ENCODE results near the gene ZRSR2.
"Not testable (repeated sequence)": the region's sequence is repeated elsewhere in the genome, so short reads cannot be mapped to it uniquely, and the experiment has no call there.

Gene ZRSR2, protein sequence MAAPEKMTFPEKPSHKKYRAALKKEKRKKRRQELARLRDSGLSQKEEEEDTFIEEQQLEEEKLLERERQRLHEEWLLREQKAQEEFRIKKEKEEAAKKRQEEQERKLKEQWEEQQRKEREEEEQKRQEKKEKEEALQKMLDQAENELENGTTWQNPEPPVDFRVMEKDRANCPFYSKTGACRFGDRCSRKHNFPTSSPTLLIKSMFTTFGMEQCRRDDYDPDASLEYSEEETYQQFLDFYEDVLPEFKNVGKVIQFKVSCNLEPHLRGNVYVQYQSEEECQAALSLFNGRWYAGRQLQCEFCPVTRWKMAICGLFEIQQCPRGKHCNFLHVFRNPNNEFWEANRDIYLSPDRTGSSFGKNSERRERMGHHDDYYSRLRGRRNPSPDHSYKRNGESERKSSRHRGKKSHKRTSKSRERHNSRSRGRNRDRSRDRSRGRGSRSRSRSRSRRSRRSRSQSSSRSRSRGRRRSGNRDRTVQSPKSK

DNA sequence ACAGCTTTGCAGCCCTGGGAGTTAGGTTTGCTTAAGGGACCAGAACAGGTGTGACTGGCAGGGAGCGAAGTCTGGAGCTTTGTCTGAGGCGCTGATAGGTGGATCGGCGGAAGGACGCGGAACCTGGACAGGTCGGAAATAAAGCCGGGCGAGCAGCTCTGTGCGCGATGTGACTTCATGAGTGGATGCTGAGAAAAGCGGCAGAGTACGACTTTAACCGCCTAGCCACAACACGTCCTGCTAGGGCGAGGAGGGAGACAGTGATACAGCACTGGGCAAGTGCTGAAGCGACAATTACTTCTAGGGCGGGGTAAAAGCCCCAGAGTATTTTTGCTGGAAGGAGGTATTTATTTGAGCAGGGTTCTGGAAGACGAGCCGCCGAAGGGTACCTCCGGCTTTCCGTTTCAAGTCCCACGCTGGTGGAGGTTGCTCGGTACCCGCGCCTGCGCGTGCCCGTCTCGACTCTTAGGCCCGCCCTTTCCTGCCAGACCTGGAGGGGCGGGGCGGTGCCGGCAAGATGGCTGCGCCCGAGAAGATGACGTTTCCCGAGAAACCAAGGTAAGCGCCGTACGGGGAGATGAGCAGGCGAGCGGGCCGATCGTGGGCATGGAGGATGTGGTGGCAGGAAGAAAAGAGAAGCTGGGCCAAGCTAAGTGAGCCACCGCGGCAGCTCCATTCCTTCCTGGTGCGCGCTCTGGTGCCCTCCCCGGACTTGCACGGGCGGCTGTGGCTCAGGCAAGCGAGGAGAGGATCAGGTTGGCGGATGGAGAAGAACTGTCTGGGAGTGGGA is at the start of gene ZRSR2:
Gene ZRSR2 (plus strand): TSS at position 506 of the 790 bp plus-strand sequence. CDS start 12 bp downstream, at position 518.
- peak; percentile 74 for DNase-seq (ENCODE audit: low spot score)

DNA sequence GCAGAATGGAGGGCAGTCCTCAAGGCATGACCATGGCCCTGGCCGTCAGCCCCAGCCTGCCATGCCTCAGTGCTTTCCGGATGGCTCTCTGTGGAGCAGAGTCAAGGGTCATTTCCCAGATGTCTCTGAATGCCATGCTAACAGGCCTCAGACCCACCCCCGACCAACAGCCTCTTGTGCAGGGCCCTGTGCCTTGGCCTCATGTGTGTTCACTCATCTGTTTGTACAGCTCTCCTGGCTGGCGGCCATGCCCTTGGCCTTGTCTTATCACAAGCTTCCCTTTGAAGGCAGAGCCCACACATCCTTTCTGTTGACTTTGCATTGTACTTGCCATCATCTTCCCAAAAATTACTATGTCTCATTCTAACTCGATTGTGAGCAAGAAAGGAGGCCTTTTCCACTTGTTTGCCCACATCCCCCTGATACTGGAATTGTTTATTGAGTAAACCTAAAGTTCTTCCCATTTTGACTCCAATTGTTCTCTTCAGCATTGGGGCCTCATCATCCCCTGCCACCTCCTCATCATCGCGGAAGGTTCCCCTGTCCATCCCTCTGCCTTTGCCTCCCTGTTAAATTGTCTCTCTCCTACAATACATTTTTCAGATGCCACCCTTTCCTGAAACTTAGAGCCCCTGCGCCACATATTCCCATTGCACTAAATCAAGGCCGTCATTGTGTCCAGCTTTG is 46.0 kb upstream of the ZRSR2 start:
- DNase-seq (ENCODE audit: low spot score) = no peak

DNA sequence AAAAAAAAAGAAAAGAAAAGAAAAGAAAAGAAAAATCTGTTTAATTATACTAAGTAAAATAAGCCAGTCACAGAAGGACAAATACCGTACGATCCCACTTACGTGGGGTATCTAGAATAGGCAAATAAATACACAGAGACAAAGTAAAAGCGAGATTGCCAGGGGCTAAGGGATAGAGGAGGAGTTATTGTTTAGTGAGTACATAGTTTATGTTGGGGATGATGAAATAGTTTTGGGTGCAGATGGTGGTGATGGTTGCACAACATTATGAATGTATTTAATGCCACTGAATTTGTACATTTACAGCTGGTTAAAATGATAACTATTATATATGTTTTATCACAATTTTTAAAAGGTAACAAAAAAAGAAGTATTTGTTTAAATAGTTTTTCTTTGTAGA is 45.1 kb upstream of the ZRSR2 start:
- DNase-seq (ENCODE audit: low spot score) = no peak

DNA sequence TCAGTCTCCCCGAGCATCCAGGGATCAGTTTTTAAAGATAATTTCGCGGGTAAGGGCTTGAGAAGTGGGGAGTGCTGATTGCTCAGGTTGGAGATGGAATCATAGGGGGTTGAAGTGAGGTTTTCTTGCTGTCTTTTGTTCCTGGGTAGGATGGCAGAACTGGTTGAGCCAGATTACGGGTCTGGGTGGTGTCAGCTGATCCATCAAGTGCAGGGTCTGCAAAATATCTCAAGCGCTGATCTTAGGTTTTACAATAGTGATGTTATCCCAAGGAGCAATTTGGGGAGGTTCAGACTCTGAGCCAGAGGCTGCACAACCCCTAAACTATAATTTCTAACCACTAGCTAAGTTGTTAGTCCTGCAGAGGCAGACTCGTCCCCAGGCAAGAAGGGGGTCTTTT is 43.6 kb upstream of the ZRSR2 start:
- DNase-seq (ENCODE audit: low spot score) = not testable (repeated sequence)

DNA sequence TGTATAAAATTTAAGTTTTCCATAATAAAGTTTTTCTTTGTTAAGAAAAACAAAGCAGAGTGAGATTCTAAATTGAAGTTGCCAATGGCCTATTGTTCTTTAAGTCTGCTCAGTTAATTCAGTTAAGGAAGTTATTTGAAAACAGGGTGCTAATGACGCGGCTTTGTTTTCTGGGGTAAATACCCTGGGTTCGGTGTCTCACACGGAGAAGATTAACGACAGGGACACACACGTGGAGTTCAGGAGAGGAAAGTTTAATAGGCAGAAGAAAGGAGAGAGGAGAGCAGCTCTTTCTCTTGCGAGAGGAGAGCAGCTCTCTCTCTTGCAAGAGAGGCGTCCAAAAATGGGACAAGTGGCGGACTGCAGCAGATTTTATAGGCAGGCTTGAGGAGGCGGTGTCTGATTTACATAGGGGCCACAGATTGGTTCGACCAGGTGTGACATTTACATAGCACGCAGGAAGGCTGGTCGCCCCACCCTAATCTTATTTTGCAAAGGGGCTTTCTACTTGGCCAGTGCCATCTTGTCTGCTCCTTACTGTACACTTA is 42.6 kb upstream of the ZRSR2 start:
- DNase-seq (ENCODE audit: low spot score) = no peak

DNA sequence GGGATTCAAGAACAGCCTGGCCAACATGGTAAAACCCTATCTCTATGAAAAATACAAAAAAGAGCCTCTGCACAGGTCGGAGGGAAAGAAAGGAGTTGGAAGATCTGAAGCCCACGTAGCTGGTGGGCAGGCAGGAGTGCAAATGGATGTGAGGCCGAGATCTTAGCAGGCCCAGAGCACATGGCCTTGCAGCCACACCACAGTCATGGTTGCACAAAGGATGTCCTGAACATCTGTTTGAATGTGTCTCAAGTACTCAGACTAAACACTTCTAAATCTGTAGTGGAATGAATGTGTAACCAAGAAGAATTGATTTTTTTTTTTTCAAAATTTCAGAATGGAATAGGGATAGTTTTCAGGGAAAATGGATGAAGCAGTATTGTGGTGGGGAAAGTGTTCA is 41.4 kb upstream of the ZRSR2 start:
- no peak for DNase-seq (ENCODE audit: low spot score)

DNA sequence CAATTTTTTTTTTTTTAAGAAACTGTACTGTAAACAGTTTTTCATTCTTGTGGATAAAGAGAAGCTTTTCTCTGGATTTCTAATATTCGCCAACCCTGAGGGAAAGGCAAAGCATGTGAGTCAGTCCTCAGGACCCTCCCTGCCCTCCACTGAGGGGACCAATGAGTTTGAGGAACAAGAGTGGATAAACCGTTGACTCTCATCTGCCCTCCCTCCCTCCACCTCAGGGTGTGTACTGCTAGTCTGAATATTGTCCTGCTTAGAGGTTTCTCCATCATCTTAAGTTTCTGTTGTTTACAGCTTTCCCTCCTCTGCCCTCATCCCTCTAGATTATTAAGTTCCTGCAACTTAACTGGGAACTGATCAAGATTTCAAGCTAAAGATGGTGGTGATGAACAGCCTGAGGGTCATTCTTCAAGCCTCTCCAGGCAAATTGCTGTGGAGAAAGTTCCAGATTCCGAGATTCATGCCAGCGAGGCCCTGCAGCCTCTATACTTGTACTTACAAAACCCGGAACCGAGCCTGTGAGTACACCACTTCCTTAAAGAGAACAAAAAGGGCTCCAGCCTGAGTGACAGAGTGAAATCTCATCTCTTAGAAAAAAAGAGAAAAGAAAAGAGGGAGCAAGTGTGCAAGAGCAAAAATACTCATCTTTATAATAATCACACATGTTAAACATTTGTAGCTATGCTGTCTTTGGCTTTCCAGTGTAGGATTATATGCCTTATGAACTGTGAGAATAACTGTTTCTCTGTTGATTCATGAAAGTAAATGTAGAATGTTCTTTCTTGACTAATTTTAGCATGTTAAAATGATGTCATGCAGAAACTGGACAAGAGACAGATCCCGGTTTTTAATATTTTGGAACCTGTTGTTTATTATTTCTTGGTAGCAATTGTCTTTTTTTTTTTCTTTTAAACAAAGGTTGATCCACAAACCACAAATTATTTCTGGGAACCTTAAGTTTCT is 40.4 kb upstream of the ZRSR2 start:
- DNase-seq (ENCODE audit: low spot score) = peak; percentile 41

DNA sequence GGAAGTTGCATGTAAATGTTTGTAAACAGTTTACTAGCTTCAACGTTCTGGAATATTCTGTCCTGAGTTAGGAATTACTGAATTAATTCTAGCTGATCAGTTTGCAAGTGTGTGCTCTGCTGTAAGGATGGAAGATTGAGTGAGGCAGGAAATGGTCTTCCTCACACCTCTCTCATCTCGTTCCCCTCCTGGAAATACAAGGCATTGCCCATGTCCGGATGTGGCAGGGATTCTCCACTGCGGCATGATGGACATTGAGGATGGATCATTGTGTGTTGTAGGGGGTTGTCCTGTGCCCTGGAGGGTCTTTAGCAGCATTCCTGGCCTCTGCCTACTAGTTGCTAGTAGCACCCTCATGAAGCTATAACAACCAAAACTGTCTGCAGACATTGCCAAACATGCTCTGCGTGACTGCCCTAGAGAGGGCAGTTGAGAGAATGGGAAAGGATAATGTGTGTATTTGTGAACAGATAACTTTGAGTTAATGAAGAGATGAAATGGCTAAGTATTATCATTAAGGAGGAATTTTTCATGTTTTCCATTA is 39.6 kb upstream of the ZRSR2 start:
- DNase-seq (ENCODE audit: low spot score) = no peak

DNA sequence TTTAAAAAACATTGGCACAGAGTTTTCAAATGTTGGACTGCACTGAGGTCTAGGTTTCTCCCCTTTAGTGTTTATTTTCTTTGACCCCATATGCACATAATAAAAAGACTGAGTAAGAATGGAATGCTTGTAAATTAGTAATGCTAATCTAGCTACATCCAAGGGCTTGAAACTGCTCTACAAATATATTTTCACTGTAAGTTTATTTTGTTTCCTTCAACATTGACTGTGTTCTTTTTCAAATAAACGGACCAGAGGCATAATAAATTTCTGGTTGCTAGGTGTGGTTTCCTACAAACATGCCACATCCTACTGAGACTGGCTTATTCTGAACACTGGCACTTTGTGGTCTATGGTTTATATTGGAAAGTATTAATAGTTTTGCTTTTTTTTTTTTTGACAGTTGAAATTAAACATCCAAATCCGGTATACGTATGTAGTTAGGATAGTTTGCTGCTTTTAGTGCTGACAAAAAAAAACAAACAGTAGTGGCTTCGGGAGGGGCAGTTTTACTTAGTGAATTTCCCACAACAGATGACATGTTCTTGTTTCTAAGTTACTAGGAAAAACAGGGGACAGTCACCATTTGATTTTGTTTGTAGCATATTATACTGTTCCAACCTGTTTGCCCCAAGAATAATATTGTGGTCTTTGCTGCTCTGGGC is 39.0 kb upstream of the ZRSR2 start:
- no peak for DNase-seq (ENCODE audit: low spot score)

DNA sequence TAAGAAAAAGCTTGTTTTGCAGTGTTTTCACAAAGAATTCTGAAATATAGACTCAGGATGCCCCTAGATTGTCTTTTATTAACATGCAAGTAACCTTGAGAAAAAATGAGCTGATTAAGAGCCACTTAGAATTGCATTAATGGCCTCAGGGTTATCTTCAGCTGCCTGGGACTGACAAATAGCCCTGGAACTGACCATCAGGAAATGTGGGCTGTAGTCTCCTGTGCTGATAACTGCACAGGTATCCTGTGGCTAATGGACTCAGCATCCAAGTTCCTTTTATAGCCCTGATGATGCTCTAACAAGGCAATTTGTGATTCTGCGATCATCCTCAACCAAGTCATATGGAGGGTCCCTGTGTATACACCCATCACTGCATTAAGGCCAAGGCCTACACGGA is 35.2 kb upstream of the ZRSR2 start:
- no peak for DNase-seq (ENCODE audit: low spot score)

DNA sequence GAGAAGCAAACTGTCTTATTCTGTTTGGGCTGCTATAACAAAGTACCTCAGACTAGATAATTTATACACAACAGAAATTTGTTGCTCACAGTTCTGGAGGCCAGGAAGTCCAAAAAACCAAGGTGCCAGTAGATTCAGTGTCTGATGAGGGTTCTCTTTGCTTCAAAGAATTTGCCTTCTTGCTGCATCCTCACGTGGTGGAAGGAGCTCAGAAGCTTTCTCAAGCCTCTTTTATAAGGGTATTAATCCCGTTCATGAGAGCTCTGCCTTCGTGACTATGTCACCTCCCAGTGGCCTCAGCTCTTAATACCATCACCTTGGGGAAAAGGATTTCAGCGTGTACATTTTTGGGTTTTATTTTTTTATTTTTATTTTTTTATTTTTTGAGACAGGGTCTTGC is 32.1 kb upstream of the ZRSR2 start:
- no peak for DNase-seq (ENCODE audit: low spot score)

DNA sequence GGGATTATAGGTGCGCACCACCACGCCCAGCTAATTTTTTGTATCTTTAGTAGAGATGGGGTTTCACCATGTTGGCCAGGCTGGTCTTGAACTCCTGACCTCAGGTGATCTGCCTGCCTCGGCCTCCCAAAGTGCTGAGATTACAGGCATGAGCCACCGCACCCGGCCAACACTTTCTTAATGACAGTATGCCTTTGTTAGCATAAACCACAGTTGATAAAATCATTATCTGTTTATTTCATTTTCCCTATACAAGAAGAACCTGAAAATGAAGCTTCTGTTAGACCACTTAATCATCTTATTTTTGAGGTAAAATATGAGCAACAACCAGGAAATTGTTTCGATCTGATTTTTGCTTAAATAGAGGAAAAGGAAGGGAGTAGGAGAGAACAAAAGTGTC is 30.4 kb upstream of the ZRSR2 start:
- DNase-seq (ENCODE audit: low spot score) = not testable (repeated sequence)

DNA sequence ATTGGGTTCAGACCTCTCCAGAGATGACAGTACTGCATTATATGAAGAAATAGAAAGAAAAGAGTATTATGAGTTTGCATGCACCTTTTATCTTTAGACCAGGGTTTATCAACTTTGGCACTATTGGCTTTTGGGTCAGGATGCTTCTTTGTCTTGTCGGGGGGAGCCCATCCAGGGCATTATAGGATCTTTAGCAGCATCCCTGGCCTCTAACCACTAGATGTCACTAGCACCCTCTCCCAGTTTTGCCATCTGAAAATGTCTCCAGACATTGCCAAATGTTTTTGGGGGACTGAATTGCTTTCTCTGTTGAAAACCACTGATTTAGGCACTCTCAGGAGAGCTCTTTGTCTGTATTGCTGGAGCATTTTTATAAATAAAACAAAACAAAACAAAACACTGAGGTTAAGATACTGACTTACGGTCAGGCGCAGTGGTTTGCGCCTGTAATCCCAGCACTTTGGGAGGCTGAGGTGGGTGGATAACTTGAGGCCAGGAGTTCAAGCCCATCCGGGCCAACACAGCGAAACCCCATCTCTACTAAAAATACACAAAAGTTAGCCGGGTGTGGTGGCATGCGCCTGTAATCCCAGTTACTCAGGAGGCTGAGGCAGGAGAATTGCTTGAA is 28.6 kb upstream of the ZRSR2 start:
- DNase-seq (ENCODE audit: low spot score) = peak; percentile 48

DNA sequence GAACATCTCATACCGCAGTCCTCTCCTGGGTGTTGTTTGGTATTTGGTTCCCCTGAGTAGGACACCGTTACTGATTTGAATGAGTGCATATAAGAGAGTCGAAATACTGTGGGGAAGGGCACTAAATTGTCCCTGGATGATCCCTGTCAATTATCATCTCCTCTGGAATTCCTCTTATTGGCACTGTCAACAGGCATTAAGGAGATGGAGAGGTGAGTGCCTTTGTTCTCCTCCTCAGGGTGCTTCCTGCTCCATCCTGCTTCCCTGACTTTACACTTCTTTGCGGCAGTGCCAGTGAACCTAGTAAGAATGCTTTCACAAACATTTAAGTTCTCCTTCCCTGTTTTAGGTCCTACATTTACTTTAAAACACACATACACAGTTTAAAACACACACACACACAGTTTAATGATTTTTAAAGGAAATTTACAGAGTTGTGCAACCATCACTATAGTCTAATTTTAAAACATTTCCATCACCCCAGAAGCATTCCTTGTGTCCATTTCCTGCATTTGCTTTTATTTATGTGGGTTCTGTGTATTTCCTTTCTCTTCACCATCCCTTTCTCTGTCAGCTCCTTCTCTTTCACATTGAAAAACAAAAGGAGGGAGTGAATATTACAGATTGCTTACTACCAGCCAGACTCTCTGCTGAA is 20.9 kb upstream of the ZRSR2 start:
- DNase-seq (ENCODE audit: low spot score) = no peak

DNA sequence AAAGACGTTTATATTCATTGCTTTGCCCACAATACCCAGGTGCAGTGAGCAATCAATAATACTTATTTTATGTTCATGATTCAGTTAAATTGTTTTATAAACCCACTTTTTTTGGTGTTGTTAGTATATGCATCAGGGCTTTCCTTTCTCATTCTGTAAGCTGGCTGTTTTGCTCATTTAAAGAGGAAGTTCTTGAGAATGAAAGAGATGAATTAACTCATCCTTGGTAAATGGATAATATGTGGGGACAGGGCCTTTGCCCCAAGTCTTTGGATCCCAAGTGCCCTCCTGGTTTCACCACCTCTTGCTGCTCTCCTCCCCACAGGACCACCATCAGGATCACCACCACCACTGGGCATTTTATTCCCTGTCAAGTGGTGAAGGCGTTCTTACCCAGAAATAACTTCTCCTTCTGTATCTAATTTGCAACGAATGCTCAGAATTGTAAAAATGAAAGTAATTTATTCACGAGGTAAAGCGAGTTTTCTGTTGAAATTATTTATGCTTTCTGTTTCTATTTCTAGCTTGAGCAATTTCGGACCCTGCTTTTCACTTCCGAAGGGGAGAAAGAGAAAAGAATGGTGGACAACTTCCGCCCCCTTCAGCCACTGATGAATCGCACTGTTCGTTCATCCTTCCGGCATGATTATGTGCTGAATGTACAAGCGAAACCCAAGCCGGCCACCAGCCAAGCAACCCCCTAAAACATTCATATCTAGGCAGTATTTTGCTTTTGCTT is 8.2 kb upstream of the ZRSR2 start:
- no peak for DNase-seq (ENCODE audit: low spot score)

DNA sequence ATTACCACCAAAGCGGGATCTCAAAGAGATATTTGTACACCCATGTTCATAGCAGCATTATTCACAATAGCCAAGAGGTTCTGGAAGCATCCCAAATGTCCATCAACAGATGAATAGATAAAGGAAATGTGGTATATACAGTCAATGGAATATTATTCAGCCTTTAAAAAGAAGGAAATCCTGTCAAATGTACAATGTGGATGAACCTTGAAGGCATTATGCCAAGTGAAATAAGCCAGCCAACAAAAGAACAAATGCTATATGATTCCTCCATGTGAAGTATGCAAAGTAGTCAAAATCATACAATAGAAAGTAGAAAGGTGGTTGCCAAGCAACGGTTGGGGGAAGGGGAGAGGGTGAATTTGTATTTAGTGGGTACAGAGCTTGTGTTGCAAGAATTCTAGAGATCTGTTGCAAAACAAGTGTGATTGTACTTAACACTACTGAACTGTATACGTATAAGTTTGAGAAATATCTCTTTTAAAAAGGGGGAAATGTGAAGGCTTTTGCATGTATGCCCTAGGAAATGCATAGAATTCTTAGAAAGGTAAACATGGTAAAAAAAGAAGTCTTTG is 5.0 kb upstream of the ZRSR2 start:
- DNase-seq (ENCODE audit: low spot score) = no peak

DNA sequence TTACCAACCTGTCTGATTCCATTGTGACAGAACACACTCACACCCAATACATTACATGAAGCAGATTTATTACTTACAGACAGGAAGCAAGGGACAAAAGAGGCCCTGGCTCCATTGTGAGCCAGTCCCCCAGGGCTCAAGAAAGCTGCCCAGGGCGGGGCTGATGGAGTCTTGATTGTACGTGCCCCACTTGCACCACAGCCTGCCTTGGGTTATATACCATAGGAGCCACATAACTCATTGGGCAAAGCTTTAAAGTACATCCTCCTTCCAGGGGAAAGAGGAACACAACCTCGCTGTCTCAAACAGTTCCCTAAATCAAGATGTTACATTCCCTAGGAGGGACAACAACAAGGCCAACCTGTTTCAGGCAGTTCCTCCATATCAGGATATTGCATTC is 3.4 kb upstream of the ZRSR2 start:
- no peak for DNase-seq (ENCODE audit: low spot score)

DNA sequence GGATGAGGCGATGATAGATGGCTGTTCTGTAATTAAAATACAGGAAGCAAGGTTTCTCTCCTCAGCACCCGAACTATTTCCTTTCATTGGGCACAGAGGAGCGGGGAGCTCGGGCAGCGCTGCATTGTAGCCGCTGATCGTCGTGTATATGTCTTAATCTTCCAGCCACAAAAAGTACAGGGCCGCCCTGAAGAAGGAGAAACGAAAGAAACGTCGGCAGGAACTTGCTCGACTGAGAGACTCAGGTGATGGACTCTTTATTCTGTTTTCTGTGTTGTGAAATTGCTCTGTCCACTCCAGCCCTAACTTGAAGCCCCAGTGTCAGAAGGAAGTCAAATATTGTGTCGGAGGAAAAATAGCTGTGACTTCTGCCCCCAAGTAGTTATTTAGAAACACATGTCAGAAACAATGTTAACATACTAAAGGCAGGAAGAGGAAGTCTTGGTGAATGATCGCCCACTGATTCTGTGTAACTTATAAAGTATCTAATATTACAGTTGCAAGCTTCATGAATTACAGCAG is 546 bp downstream of the ZRSR2 start:
- peak; percentile 19 for DNase-seq (ENCODE audit: low spot score)

Data from globus pallidus (tissue), 1 donor.